Keratinocyte (primary cell): ENCODE results near the gene CSF3R.

Experiments used
- CTCF ChIP-seq, 3 experiments: IDR thresholded peaks in 1 of 3; conservative IDR thresholded peaks in 1 of 3; optimal IDR thresholded peaks in 1 of 3; 2 replicates in 2 of 3; 3 replicates in 1 of 3; pipeline versions ENCODE3 to v1.5.1; 2011; ENCODE audit warnings: low read length in 3 of 3, mild to moderate bottlenecking in 3 of 3, moderate library complexity in 2 of 3, control low read depth in 1 of 3, inconsistent platforms in 1 of 3; ENCODE audit not compliant: insufficient read depth in 2 of 3; ENCODE audit errors: extremely low read depth in 1 of 3
- EZH2 ChIP-seq: IDR thresholded peaks from one replicate; pipeline ENCODE4 v1.6.1; 2012; ENCODE audit warnings: inconsistent platforms, mild to moderate bottlenecking, low read length, moderate library complexity

GRCh38 chr1:36436821-36437220 is 45.9 kb downstream of the CSF3R start:
- TF ChIP-seq CTCF (optimal IDR thresholded peaks at IDR 0.05 in 1 of 3, IDR thresholded peaks at IDR 0.05 in 1 of 3, conservative IDR thresholded peaks at IDR 0.05 in 1 of 3; ENCODE audit: extremely low read depth in 1 of 3, insufficient read depth in 2 of 3, low read length in 3 of 3) (no peak), EZH2 (no peak)
